Kidney (tissue), 22 donors: ENCODE data around the gene OR2F2. TPM values are rescaled to one million over a fixed set of nuclear protein-coding genes. Genes with fewer than 3 reads are reported as not detected.

Source experiments
- DNase-seq, 5 donors: peaks; one replicate each; pipeline ENCODE4 v3.0.0-alpha.2; 2013 to 2020
- FAIRE-seq: peaks from 2 replicates; lab custom pipeline; 2012; peaks lifted over from hg19 to GRCh38; lab: Jason Lieb, UNC
- H3K27ac ChIP-seq, 2 donors: one replicate each; pipeline ENCODE4 v1.7.0; 2013; ENCODE audit warnings: low read depth in 2 of 2, low read length in 2 of 2, inconsistent platforms in 1 of 2
- H3K27me3 ChIP-seq: one replicate; pipeline ENCODE4 v1.7.1; 2013; ENCODE audit warnings: low read length, inconsistent platforms; ENCODE audit not compliant: control insufficient read depth, insufficient read depth
- H3K36me3 ChIP-seq, 3 donors: one replicate each; pipeline versions ENCODE4 v1.7.0 to v1.7.1; 2013; ENCODE audit warnings: low read length in 3 of 3, control low read depth in 1 of 3, inconsistent platforms in 1 of 3; ENCODE audit not compliant: insufficient read depth in 3 of 3, control insufficient read depth in 2 of 3
- H3K4me1 ChIP-seq, 3 donors: one replicate each; pipeline versions ENCODE4 v1.7.0 to v1.7.1; 2013; ENCODE audit warnings: low read length in 3 of 3, inconsistent platforms in 1 of 3, low read depth in 1 of 3; ENCODE audit not compliant: control insufficient read depth in 2 of 3, insufficient read depth in 2 of 3
- H3K4me3 ChIP-seq, 3 donors: one replicate each; pipeline versions ENCODE4 v1.7.0 to v1.8.1; 2013; ENCODE audit warnings: low read length in 3 of 3, control low read depth in 1 of 3, inconsistent platforms in 1 of 3
- H3K9ac ChIP-seq, 3 donors: one replicate each; pipeline versions ENCODE4 v1.7.0 to v1.7.1; 2013; ENCODE audit warnings: low read length in 3 of 3, control low read depth in 1 of 3, inconsistent platforms in 1 of 3
- H3K9me3 ChIP-seq, 3 donors: one replicate each; pipeline versions ENCODE4 v1.7.0 to v1.7.1; 2013; ENCODE audit warnings: low read length in 3 of 3, control low read depth in 1 of 3, inconsistent platforms in 1 of 3; ENCODE audit not compliant: control insufficient read depth in 2 of 3, insufficient read depth in 1 of 3
- intact Hi-C: fragments of 100-400 bp; cut with DNase I; formaldehyde crosslinking; loops from one replicate; pipeline ENCODE4 v1.11.1; 2022
- long read RNA-seq, 10 donors: library from polyadenylated mRNA in 1 of 10; unstranded in 1 of 10; transcript quantifications; one replicate each; pipeline ENCODE4 v2.0.0 and lab custom pipeline, GENCODE V29; 2021 to 2026
- polyA plus RNA-seq: library from polyadenylated mRNA; stranded (reverse); fragments of 350-450 nt; fragmentation: Illumina TruSeq; extraction: RNeasy Lipid Tissue Mini Kit (QIAGEN cat#74804); gene quantifications from one replicate; pipeline ENCODE4 v1.2.3, GENCODE V29; 2014; ENCODE audit warnings: low read depth, low replicate concordance; ENCODE audit not compliant: insufficient read depth
- total RNA-seq: library from RNA; stranded (reverse); fragmentation: NEBNext Ultra II Directional; extraction: Animal tissue kit (Norgen Biotek cat#: 25700); gene quantifications from one replicate; pipeline ENCODE4 v1.2.1, GENCODE V29; 2021
- TF ChIP-seq, protein P1 (sequence below): IDR thresholded peaks from 3 replicates; pipeline ENCODE4 v1.5.1; 2012; ENCODE audit warnings: mild to moderate bottlenecking, moderate library complexity, borderline replicate concordance; ENCODE audit not compliant: insufficient read depth; ENCODE audit errors: extremely low read depth
- donor health status: control.
- donor health status: control.
- donor health status: control.
- donor health status: control.
- donor health status: control.
- donor health status: DM: yes; HTN: yes; CAD: no.
- donor health status: Normal renal cell carcinoma (clear cell type).

The OR2F2 gene, protein sequence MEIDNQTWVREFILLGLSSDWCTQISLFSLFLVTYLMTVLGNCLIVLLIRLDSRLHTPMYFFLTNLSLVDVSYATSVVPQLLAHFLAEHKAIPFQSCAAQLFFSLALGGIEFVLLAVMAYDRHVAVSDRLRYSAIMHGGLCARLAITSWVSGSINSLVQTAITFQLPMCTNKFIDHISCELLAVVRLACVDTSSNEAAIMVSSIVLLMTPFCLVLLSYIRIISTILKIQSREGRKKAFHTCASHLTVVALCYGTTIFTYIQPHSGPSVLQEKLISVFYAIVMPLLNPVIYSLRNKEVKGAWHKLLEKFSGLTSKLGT
- not detected for total RNA-seq
- not detected for polyA plus RNA-seq
- long read RNA-seq, donor 1 = 0 reads
- long read RNA-seq, donor 2 = 0 reads
- long read RNA-seq, donor 3 = 0 reads
- long read RNA-seq, donor 4 = 0 reads
- long read RNA-seq, donor 5 = 0 reads
- long read RNA-seq, donor 6 = 0 reads
- long read RNA-seq, donor 7 = 0 reads
- long read RNA-seq, donor 8 = 0 reads
- long read RNA-seq, donor 9 = 0 reads
- long read RNA-seq, donor 10 = 0 reads

DNA sequence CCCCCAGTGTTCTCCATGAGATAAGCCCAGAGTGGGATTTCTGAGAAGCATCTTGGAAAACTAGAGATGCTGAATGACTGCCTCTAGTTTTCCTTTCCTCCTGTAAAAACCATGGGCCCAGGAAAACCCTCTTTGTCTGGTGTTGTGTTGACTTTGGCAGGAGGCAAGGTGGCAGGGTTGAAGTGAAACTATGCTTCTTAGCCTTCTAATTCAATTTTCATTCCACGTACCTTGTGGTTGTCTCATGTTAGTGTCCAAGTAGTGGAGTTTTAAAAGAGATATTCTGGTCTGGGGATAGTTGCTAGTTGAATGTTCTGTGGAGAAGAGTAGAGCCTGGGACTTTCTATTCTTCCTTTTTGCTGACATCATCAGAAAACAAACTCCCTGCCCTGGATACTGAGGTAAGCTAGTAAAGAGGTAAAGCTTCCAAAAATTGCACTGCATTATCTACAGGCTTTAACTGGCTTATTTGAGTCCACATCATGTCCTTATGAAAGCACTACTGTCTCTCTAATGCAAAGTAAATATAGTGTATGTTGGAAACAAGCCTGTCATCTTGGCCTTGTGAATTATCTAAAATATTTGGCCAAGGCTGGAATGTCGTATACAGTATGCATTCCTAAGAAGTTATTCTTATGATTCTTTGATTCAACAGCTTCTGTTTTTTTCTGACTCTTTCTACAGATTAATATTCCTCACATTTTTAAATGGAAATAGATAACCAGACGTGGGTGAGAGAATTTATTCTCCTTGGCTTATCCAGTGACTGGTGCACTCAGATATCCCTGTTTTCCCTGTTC lies at the start of gene OR2F2:
OR2F2 (plus strand) TSS at position 708 of the 800 bp plus-strand sequence; CDS start at position 708, 0 bp downstream.
- no peaks in the 10 kb centered on the region for H3K27me3 ChIP-seq
- H3K9me3 ChIP-seq = peaks cover 0 to 6% (median 0%) of the 10 kb centered on the region in 3 donors
- no peaks in the 10 kb centered on the region for H3K36me3 ChIP-seq
- no peaks in the 10 kb centered on the region for H3K4me1 ChIP-seq
- H3K27ac ChIP-seq = no peak within 1 kb of the TSS
- no peak within 1 kb of the TSS for H3K9ac ChIP-seq
- DNase-seq (peak in 2 of 5 donors; percentile 5 to 12), FAIRE-seq (no peak)
- intact Hi-C loops = no loop called here
- TF ChIP-seq, protein P1, sequence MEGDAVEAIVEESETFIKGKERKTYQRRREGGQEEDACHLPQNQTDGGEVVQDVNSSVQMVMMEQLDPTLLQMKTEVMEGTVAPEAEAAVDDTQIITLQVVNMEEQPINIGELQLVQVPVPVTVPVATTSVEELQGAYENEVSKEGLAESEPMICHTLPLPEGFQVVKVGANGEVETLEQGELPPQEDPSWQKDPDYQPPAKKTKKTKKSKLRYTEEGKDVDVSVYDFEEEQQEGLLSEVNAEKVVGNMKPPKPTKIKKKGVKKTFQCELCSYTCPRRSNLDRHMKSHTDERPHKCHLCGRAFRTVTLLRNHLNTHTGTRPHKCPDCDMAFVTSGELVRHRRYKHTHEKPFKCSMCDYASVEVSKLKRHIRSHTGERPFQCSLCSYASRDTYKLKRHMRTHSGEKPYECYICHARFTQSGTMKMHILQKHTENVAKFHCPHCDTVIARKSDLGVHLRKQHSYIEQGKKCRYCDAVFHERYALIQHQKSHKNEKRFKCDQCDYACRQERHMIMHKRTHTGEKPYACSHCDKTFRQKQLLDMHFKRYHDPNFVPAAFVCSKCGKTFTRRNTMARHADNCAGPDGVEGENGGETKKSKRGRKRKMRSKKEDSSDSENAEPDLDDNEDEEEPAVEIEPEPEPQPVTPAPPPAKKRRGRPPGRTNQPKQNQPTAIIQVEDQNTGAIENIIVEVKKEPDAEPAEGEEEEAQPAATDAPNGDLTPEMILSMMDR = no peak
- H3K4me3 ChIP-seq = no peak within 1 kb of the TSS

DNA sequence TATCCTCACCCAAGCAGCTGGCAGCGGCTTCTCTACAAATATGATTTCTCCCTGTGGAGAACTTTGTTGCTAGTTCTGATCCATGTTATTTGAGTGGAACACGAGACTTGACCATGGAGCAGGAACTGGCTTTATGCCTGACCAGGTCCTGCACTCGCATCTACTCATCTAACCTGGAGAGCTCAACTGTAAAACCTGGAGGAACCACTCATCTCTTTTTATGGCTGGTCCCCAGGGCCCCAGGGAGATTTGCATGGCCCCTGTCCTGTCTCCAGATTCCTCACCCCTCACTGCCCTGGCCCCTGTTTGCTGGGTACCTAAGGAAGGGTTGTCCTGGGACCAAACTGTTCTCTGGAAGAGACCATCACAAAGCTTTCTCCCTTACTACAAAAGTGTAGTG lies 49.1 kb upstream of the OR2F2 start:
- H3K4me1 ChIP-seq = peaks cover 0 to 3% (median 0%) of the 10 kb centered on the region in 3 donors
- no peaks in the 10 kb centered on the region for H3K9me3 ChIP-seq
- TF ChIP-seq, protein P1 = no peak
- DNase-seq (peak in 2 of 5 donors; percentile 30 to 60), FAIRE-seq (no peak)
- H3K9ac ChIP-seq = no peak overlapping the region
- peaks cover 0 to 4% (median 0%) of the 10 kb centered on the region in 3 donors for H3K36me3 ChIP-seq
- H3K27me3 ChIP-seq = no peaks in the 10 kb centered on the region
- H3K27ac ChIP-seq = no peak overlapping the region
- no peak overlapping the region for H3K4me3 ChIP-seq
- intact Hi-C loops = no loop called here

DNA sequence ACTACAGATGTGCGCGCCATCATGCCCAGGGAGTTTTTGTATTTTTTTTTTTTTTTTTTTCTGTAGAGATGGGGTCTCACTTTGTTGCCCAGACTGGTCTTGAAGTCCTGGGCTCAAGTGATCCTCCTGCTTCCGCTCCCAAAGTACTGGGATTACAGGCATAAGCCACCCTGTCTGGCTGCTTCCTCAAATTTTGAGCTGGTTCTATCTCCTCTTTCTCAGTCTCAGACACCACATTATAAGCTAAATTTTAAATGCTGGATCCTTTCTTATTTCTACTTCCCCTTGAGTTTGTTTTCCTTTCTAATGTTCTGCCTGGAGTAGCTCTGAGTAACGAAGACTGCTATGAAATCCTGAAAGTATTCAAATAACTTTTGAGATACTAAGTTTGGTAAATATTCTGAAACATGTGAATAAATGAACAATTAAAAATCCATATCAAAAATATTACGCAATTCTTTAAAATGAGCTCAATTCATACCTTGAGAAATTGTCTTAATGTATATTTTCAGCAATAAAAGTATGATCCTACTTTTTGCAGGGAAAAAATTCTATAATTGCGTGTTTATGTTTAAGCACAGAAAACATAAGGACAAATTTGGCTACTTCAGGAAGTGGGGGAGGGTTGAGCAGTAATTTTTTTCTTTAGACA lies 48.1 kb upstream of the OR2F2 start:
- no peak for FAIRE-seq
- no peaks in the 10 kb centered on the region for H3K27me3 ChIP-seq
- H3K9me3 ChIP-seq = no peaks in the 10 kb centered on the region
- H3K9ac ChIP-seq = no peak overlapping the region
- H3K4me3 ChIP-seq = no peak overlapping the region
- H3K27ac ChIP-seq = no peak overlapping the region
- DNase-seq = no peak
- TF ChIP-seq, protein P1 = no peak
- intact Hi-C loops = no loop called here
- peaks cover 0 to 3% (median 0%) of the 10 kb centered on the region in 3 donors for H3K4me1 ChIP-seq
- peaks cover 0 to 4% (median 0%) of the 10 kb centered on the region in 3 donors for H3K36me3 ChIP-seq
